Limb (tissue), 2 donors: Measurements from ENCODE around the gene ACTRT2.

Experiments
- DNase-seq, 2 donors: peaks; one replicate each; pipeline ENCODE4 v3.0.0-alpha.2; 2016; ENCODE audit errors: extremely low spot score in 2 of 2

ACTRT2 gene

GRCh38 chr1:3002349-3003038 lies 18.8 kb upstream of the ACTRT2 start:
- DNase-seq = no peak

GRCh38 chr1:3003039-3003940 lies 18.0 kb upstream of the ACTRT2 start:
- peak in 1 of 2 donors; percentile 27 for DNase-seq

DNA sequence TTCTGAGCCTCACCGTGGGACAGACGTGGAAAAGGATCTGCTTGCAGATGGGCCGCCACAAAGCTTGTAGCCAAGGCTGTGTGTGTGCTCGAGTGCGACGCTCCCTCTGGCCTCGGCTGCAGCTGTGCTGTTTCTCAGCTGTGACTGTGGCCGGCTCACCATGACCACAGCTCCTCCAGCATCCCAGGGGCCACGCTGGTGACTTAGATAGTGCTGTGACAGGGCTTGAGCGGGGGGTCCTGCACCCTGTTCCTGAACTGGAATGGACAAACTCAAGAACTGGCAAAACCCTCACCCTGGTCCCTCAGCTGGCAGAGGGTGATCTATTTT lies 17.4 kb upstream of the ACTRT2 start:
- DNase-seq = no peak

DNA sequence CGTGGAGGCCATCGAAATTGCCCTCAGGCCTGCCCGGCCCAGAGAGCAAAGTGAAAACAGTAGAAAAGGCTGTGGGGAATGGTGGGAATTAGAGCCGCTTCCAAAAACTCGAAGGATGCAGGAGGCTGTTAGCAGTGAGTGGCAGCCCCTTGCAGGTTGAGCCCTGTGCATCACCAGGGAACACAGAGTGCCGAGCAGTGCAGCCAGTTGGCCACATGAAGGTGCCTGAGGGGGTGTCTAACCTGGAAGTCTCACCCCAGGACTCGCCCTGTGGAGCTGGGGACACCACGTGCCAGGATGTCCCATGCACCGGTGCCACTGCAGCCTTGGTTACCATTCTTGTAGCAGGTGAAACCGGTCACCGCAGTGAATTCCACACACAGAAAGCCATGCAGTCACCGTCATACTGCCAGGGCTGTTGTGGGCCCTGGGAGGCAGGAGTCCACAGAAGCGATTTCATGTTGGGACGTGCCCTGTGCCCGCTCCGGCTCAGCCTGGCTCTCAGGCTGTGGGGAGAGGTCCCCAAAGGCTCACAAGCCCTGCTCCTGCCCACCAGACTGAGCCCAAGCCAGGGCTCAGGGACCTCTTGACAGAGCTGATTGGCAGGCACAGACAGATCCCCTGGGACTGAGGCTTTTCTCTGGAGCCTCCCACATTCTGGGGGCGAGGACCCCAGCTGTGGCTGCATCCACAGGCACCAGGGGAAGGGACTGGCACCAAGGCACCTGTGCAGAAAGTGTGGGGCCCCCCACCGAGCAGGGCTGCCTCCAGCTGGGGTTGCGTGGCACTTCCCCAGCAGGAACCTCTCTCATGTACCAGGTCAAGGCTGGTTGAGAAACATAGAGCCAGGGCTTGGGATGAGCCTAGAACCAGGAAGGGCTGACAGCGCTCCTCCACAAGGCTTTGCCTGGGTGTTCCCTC lies 16.7 kb upstream of the ACTRT2 start:
- DNase-seq = no peak

DNA sequence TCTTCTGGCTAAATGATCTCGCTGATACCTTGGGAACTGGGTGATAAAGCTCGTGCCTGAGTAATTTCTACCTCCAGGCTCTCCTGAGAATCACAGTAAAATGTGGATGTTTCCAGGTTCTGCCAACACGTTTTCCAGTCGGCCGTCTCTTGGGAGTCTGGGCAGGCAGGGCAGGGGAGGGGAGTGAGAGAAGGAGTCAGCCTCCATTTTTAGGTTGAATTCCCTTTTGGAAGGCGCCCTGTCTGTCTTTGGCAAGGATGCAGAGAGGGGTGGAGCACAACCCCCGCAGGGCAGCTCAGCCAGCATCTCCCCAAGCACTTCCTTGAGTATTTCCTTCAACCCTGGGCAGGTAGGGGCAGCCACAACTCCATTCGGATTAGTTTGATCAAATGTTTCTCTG lies 15.5 kb upstream of the ACTRT2 start:
- DNase-seq = no peak

- DNase-seq = no peak
These were observed 13.7 kb upstream of the ACTRT2 start for GRCh38 chr1:3007298-3008147.

- no peak for DNase-seq
These were observed 12.2 kb upstream of the ACTRT2 start for GRCh38 chr1:3009021-3009420.

DNA sequence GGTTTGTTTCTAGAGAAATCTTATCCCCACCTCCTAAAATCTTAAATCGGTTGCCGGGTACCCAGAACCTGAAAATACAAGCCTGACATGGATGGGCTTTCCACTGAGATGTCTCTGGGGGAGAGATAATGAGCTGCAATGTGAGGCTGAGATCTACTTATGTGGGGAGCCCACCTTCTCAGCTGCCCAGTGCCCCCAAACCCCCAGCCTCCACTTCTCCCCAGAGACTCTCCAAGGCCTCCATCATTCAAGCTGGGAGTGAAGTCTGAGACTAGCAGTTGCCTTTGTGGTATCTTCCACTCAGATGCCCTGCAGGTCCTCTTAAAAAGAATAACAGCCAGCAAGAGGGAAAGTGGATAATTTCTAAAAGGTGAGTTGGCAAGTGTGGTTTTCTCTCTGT lies 11.7 kb upstream of the ACTRT2 start:
- no peak for DNase-seq

GRCh38 chr1:3011127-3011526 lies 10.1 kb upstream of the ACTRT2 start:
- DNase-seq = no peak

- peak in 1 of 2 donors; percentile 63 for DNase-seq
These were observed 9.4 kb upstream of the ACTRT2 start for GRCh38 chr1:3011631-3012455.

DNA sequence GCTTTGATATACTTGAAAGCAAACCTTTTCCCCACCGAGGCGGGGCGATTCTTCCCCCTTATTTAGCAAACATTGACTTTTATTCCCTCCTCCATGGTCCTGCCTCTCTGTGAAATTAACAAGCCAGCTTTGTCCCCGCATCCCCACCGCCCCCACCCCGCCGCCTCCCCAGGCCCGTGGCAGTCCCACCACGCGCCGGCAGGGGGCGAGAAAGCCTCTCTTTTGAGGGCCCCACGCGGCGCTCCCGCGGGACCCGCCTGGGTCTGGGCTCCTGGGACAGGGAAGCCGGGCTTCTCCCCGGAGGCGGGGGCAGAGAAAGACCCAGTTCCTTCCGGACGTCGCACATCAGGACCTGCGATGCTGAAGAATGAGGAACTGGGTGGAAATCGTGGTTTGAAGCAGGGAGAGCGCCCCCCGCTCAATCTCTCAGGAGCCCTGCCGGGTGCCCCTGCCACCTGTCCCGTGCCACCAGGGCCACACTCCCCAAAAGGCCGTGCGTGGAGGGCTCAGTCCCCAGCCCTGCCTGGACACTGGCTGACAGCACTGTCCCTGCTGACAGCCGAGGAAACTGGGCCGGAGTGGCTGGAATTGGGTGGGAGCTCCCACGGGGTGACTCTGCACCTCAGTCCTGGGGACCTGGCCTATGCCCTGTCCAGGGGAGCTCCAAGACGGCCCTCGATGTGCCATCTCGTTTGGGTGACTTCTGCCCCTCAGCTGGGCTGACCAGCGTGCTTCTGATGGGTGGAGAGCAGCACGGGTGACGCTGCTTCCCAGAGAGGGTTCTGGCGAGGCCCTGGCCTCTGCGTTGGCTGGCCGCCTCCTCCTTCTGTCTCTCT lies 8.6 kb upstream of the ACTRT2 start:
- DNase-seq = peak; percentile 26 to 86

- no peak for DNase-seq
These were observed 7.8 kb upstream of the ACTRT2 start for GRCh38 chr1:3013371-3014049.

- DNase-seq = no peak
These were observed 7.2 kb upstream of the ACTRT2 start for GRCh38 chr1:3014050-3014440.

- DNase-seq = no peak
These were observed 6.6 kb upstream of the ACTRT2 start for GRCh38 chr1:3014443-3015268.

- no peak for DNase-seq
These were observed 6.0 kb upstream of the ACTRT2 start for GRCh38 chr1:3015269-3015635.

DNA sequence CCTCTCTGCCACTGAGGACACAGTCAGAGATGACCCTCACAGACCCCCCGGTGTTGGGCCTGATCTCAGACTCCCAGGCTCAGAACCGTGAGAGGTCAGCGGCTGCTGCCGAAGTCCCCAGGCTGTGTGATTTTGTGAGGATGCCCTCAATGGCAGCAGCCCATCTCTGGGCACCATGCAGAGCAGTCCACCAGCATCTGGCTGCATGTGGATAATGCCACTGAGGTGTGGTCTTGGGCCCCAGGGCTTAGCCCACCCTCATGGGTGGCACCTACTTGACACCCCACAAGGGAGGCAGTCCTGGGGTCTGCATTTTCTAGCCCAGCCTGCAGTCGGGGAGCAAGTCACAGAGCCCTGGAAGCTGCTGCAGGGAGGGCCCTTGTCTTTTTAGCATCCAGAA lies 5.5 kb upstream of the ACTRT2 start:
- no peak for DNase-seq

DNA sequence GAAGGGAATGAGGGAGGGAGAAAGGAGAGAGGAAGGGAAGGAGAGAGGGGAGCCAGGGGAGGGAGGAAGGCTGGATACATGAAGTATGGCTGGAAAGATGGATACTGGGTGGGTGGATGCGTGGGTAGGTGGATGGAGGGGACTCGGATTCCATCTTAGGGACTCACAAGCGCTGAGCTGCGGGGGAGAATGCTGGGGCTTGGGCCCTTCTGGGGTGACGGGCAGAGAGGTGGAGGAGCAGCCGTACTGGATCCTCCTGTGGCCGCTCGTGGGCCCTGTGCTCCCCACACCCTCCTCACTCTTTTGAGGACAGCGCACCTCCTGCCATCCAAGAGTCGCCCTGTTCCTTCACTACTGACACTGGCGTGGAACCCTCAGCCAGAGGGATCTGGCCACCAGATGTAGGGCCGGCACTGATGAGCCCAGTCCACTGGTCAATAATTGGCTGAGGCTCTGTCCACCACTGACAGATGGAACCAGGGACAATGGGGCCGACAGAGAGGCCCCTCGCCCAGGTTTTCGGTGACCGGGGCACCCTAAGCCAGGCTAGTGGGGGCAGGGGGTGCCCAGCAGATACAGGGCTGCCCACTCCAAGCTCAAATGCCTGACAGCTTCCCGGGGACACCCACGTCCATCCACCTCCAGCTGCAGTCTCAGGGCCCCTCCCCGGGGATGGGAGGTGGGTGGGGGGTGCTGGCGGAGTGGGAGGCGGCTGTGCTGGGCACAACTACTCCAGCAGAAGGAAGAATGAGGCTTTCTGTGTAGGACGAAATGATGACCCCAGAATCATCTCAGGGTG lies 4.4 kb upstream of the ACTRT2 start:
- peak in 1 of 2 donors; percentile 25 for DNase-seq
